K562 (cell line): Measurements from ENCODE around the gene CDC25B. TPM values are rescaled to one million over a fixed set of nuclear protein-coding genes. Genes with fewer than 3 reads are reported as not detected.
A peak's percentile ranks its signal among the peaks of the same experiment; 100 is the strongest.

Experiments
- CC2D1A ChIP-seq: fragments of 450-650 bp; IDR thresholded peaks from 2 replicates; pipeline ENCODE4 v1.6.1; 2017; ENCODE audit warnings: mild to moderate bottlenecking
- CXXC5 ChIP-seq: fragments of 250-450 bp; sonication (Bioruptor Pico); IDR thresholded peaks from 2 replicates; pipeline ENCODE4 v1.8.0; 2022; ENCODE audit warnings: inconsistent platforms, mild to moderate bottlenecking, moderate library complexity
- EGR1 ChIP-seq: fragments of 450-650 bp; conservative IDR thresholded peaks from 2 replicates; pipeline ENCODE4 v1.6.1; 2017; ENCODE audit warnings: mild to moderate bottlenecking
- EWSR1 ChIP-seq: fragments of 450-650 bp; IDR thresholded peaks from 2 replicates; pipeline ENCODE4 v1.6.1; 2018; ENCODE audit warnings: borderline replicate concordance, mild to moderate bottlenecking, low read depth, moderate library complexity; ENCODE audit not compliant: partially characterized antibody
- GATAD2A ChIP-seq: fragments of 450-650 bp; IDR thresholded peaks from 2 replicates; pipeline ENCODE4 v1.6.1; 2017
- MAFG ChIP-seq: fragments of 450-650 bp; conservative IDR thresholded peaks from 2 replicates; pipeline ENCODE4 v1.6.1; 2016; ENCODE audit warnings: missing genetic modification characterization, missing compliant biosample characterization
- NCOR1 ChIP-seq: fragments of 450-650 bp; IDR thresholded peaks from 2 replicates; pipeline ENCODE4 v1.6.1; 2016; ENCODE audit warnings: mild to moderate bottlenecking, moderate library complexity
- NFE2 ChIP-seq: IDR thresholded peaks from 2 replicates; pipeline ENCODE4 v1.6.1; 2014; ENCODE audit warnings: antibody characterized with exemption, low read depth
- NFE2L1 ChIP-seq: fragments of 450-650 bp; IDR thresholded peaks from 2 replicates; pipeline ENCODE4 v1.6.1; 2016; ENCODE audit warnings: missing genetic modification characterization, low read depth, mild to moderate bottlenecking, missing compliant biosample characterization, moderate library complexity, borderline replicate concordance
- SPI1 ChIP-seq: IDR thresholded peaks from 2 replicates; pipeline ENCODE4 v1.6.1; 2011; ENCODE audit warnings: low read depth, low read length, control low read depth, borderline replicate concordance
- SUPT5H ChIP-seq: fragments of 450-650 bp; IDR thresholded peaks from 2 replicates; pipeline ENCODE4 v1.6.1; 2016
- TBP ChIP-seq: optimal IDR thresholded peaks from 2 replicates; pipeline ENCODE3; 2011; ENCODE audit warnings: low read depth, low read length, improper control_type of control experiment
- TCF3 ChIP-seq: sonication (generic); formaldehyde crosslinking; IDR thresholded peaks from 2 replicates; pipeline ENCODE4 v1.4.0; 2020; ENCODE audit warnings: mild to moderate bottlenecking, missing genetic modification reagents
- ZNF444 ChIP-seq: fragments of 250-450 bp; sonication (Bioruptor Pico); IDR thresholded peaks from 2 replicates; pipeline ENCODE4 v1.4.0; 2020; ENCODE audit warnings: mild to moderate bottlenecking, moderate library complexity
- ZNF695 ChIP-seq: fragments of 450-650 bp; formaldehyde crosslinking; IDR thresholded peaks from 2 replicates; pipeline ENCODE4 v1.4.0; 2020; ENCODE audit warnings: mild to moderate bottlenecking, moderate library complexity
- ZNF778 ChIP-seq: fragments of 450-650 bp; formaldehyde crosslinking; IDR thresholded peaks from 2 replicates; pipeline ENCODE4 v1.4.0; 2020; ENCODE audit warnings: mild to moderate bottlenecking, moderate library complexity
- polyA plus RNA-seq, 8 experiments: library from polyadenylated mRNA; depleted of rRNA in 4 of 8; stranded (reverse) in 5 of 8; unstranded in 3 of 8; fragments of >200 nt; fragmentation: Nextera tagmentation in 2 of 8; fragmentation: Illumina TruSeq in 1 of 8; extraction: Ambion mirVana in 2 of 8; extraction: Trizol in 1 of 8; gene quantifications; 2 replicates each; pipeline versions ENCODE4 v1.2.1 to v1.2.3, GENCODE V29; 2011 to 2014; ENCODE audit warnings: inconsistent platforms in 1 of 8, missing spikeins in 1 of 8
- total RNA-seq, 7 experiments: library from RNA; depleted of rRNA in 6 of 7; stranded (reverse); fragments of >200 nt in 6 of 7; fragmentation: Illumina TruSeq in 2 of 7; extraction: Trizol in 2 of 7; gene quantifications; 2 replicates each; pipeline versions ENCODE4 v1.2.1 to v1.2.3, GENCODE V29; 2011 to 2021; ENCODE audit warnings: low replicate concordance in 1 of 7
- TF ChIP-seq, protein P1 (sequence below): IDR thresholded peaks from 2 replicates; pipeline ENCODE4 v1.6.1; 2012; ENCODE audit warnings: low read depth, low read length, improper control_type of control experiment, borderline replicate concordance
- TF ChIP-seq, protein P2 (sequence below): sonication (generic); formaldehyde crosslinking; IDR thresholded peaks from 2 replicates; pipeline ENCODE4 v1.9.0; 2022; ENCODE audit warnings: mild to moderate bottlenecking, missing genetic modification reagents
- TF ChIP-seq, protein P3 (sequence below): fragments of 150-350 bp; conservative IDR thresholded peaks from 2 replicates; pipeline ENCODE4 v1.6.1; 2014; ENCODE audit warnings: low read length
- TF ChIP-seq, protein P4 (sequence below): fragments of 250-450 bp; sonication (Bioruptor Pico); IDR thresholded peaks from 2 replicates; pipeline ENCODE4 v1.5.0; 2020; ENCODE audit warnings: mild to moderate bottlenecking, borderline replicate concordance
- TF ChIP-seq, protein P5 (sequence below), 2 experiments: fragments of 450-650 bp; conservative IDR thresholded peaks; 2 replicates each; pipeline ENCODE4 v1.6.1; 2017; ENCODE audit warnings: mild to moderate bottlenecking in 2 of 2, moderate library complexity in 2 of 2

CDC25B gene
- total and polyA plus RNA-seq, 9 of the 15 experiments (the other 6 are each of a cell fraction or from before 2014, with no cell fraction given), result 2.3 to 35.7 (median 9.5) TPM

DNA sequence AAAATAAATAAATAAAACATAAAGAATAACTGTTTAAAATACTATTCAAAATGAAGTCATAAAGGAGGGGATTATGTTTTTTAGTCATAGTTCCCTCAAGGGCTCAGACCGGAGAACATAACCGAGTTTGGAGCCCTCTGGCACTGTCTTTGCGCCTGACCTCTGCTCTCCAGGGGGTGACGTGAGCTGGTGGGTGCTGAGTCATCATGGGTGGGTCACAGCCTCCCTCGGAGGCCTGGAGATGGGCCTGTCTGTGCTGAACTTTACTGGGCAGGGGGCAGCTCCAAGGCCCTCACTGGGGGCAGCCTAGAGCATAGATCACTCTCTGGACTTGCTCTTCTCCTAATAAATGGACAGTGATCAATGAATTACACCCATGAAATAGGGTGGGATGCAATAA is 47.4 kb downstream of the CDC25B start (continued):
- peak; percentile 32; the same call in 1 of the 2 replicates for TF ChIP-seq CXXC5 (CRISPR knock-in tag)
- peak; percentile 25 for TF ChIP-seq TBP
- no peak for TF ChIP-seq ZNF778 (CRISPR knock-in tag)
- TF ChIP-seq, protein P1, sequence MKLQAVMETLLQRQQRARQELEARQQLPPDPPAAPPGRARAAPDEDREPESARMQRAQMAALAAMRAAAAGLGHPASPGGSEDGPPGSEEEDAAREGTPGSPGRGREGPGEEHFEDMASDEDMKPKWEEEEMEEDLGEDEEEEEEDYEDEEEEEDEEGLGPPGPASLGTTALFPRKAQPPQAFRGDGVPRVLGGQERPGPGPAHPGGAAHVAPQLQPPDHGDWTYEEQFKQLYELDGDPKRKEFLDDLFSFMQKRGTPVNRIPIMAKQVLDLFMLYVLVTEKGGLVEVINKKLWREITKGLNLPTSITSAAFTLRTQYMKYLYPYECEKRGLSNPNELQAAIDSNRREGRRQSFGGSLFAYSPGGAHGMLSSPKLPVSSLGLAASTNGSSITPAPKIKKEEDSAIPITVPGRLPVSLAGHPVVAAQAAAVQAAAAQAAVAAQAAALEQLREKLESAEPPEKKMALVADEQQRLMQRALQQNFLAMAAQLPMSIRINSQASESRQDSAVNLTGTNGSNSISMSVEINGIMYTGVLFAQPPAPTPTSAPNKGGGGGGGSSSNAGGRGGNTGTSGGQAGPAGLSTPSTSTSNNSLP, result no peak
- no peak for TF ChIP-seq CC2D1A
- TF ChIP-seq, protein P2, sequence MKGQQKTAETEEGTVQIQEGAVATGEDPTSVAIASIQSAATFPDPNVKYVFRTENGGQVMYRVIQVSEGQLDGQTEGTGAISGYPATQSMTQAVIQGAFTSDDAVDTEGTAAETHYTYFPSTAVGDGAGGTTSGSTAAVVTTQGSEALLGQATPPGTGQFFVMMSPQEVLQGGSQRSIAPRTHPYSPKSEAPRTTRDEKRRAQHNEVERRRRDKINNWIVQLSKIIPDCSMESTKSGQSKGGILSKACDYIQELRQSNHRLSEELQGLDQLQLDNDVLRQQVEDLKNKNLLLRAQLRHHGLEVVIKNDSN (CRISPR knock-in tag), result no peak
- peak; percentile 29; the same call in 1 of the 2 replicates for TF ChIP-seq NCOR1
- peak; percentile 97 for TF ChIP-seq NFE2
- TF ChIP-seq ZNF695, result no peak
- TF ChIP-seq SPI1, result no peak
- TF ChIP-seq, protein P3, sequence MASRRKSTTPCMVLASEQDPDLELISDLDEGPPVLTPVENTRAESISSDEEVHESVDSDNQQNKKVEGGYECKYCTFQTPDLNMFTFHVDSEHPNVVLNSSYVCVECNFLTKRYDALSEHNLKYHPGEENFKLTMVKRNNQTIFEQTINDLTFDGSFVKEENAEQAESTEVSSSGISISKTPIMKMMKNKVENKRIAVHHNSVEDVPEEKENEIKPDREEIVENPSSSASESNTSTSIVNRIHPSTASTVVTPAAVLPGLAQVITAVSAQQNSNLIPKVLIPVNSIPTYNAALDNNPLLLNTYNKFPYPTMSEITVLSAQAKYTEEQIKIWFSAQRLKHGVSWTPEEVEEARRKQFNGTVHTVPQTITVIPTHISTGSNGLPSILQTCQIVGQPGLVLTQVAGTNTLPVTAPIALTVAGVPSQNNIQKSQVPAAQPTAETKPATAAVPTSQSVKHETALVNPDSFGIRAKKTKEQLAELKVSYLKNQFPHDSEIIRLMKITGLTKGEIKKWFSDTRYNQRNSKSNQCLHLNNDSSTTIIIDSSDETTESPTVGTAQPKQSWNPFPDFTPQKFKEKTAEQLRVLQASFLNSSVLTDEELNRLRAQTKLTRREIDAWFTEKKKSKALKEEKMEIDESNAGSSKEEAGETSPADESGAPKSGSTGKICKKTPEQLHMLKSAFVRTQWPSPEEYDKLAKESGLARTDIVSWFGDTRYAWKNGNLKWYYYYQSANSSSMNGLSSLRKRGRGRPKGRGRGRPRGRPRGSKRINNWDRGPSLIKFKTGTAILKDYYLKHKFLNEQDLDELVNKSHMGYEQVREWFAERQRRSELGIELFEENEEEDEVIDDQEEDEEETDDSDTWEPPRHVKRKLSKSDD, result no peak
- no peak for TF ChIP-seq ZNF444 (CRISPR knock-in tag)
- peak; percentile 62; the same call in 1 of the 2 replicates for TF ChIP-seq NFE2L1 (tag)
- no peak for TF ChIP-seq SUPT5H
- TF ChIP-seq, protein P4, sequence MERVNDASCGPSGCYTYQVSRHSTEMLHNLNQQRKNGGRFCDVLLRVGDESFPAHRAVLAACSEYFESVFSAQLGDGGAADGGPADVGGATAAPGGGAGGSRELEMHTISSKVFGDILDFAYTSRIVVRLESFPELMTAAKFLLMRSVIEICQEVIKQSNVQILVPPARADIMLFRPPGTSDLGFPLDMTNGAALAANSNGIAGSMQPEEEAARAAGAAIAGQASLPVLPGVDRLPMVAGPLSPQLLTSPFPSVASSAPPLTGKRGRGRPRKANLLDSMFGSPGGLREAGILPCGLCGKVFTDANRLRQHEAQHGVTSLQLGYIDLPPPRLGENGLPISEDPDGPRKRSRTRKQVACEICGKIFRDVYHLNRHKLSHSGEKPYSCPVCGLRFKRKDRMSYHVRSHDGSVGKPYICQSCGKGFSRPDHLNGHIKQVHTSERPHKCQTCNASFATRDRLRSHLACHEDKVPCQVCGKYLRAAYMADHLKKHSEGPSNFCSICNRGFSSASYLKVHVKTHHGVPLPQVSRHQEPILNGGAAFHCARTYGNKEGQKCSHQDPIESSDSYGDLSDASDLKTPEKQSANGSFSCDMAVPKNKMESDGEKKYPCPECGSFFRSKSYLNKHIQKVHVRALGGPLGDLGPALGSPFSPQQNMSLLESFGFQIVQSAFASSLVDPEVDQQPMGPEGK (CRISPR knock-in tag), result no peak
- TF ChIP-seq MAFG (tag), result peak; percentile 91
- TF ChIP-seq EGR1, result no peak
- TF ChIP-seq GATAD2A, result 0 out of 2 replicates have a peak, but pooled peaks have one; percentile 27
- TF ChIP-seq EWSR1, result no peak
- no peak for TF ChIP-seq TCF3
- TF ChIP-seq, protein P5, sequence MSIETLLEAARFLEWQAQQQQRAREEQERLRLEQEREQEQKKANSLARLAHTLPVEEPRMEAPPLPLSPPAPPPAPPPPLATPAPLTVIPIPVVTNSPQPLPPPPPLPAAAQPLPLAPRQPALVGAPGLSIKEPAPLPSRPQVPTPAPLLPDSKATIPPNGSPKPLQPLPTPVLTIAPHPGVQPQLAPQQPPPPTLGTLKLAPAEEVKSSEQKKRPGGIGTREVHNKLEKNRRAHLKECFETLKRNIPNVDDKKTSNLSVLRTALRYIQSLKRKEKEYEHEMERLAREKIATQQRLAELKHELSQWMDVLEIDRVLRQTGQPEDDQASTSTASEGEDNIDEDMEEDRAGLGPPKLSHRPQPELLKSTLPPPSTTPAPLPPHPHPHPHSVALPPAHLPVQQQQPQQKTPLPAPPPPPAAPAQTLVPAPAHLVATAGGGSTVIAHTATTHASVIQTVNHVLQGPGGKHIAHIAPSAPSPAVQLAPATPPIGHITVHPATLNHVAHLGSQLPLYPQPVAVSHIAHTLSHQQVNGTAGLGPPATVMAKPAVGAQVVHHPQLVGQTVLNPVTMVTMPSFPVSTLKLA (conservative IDR thresholded peaks at IDR 0.05), result 0 out of 4 replicates have a peak, but pooled peaks of 1 of the 2 experiments have one; percentile 23
